HFF-Myc (cell line): ENCODE measurements around the gene CMTM6.

ENCODE experiments used
- DNase-seq: peaks from one replicate; pipeline ENCODE4 v3.0.0-alpha.2; 2011; ENCODE audit warnings: low read depth; ENCODE audit errors: extremely low read depth
- H3K4me3 ChIP-seq: replicated peaks from 2 replicates; pipeline ENCODE4 v1.5.1; 2011; ENCODE audit warnings: low read depth, mild to moderate bottlenecking, control low read depth, low read length
- TF ChIP-seq, protein P1 (sequence below): IDR thresholded peaks from 2 replicates; pipeline ENCODE4 v1.5.1; 2012; ENCODE audit warnings: mild to moderate bottlenecking, low read depth, low read length, control low read depth; ENCODE audit errors: missing control alignments

CMTM6 gene

DNA sequence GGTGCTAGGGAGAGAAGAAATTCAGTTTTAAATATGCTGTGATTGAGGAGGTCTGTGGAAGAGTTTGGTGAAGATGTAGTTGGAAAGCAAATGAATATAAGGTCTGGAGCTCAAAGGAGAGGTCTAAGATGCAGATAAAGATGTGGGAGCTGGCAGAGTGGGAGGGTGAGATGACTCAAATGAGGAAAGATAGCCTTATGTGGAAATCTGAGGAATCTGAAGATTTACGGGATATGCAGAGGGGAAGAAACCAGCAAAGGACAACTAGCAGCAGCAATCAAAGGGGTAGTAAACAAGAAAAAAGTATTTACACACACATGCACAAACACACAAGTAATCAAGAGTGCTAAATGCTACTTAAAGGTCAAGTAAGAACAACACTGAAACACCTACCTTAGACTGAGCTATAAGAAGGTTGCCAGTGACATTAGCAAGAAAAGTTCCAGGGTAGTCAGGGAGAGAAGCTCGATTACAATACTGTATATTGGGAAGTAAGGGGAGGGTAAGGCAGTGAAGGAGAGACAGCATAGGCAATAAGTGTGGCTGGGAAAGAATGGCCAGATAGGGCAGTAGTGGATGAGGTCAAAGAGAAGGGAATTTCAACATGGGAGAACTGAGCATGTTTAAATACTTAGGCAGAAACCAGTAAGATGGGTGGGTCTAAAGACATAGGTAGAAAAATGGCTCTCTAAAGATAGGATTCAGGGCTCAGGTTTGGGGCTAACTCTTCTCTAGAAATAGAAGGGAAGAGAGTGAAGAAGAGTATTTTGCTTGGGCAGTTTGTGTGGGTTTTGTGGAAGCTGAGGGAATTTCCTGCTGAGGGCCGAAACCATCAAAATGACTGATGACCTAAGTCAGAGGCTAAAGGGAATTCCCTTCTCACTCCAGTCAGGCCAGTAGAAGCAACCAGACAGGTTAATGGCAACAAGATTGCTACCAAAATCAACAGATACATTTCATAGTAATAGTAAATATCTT is 8.9 kb downstream of the CMTM6 start:
- no peak overlapping the region for H3K4me3 ChIP-seq
- DNase-seq, result no peak
- TF ChIP-seq, protein P1, sequence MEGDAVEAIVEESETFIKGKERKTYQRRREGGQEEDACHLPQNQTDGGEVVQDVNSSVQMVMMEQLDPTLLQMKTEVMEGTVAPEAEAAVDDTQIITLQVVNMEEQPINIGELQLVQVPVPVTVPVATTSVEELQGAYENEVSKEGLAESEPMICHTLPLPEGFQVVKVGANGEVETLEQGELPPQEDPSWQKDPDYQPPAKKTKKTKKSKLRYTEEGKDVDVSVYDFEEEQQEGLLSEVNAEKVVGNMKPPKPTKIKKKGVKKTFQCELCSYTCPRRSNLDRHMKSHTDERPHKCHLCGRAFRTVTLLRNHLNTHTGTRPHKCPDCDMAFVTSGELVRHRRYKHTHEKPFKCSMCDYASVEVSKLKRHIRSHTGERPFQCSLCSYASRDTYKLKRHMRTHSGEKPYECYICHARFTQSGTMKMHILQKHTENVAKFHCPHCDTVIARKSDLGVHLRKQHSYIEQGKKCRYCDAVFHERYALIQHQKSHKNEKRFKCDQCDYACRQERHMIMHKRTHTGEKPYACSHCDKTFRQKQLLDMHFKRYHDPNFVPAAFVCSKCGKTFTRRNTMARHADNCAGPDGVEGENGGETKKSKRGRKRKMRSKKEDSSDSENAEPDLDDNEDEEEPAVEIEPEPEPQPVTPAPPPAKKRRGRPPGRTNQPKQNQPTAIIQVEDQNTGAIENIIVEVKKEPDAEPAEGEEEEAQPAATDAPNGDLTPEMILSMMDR, result no peak

GRCh38 chr3:32492684-32493436 is 9.8 kb downstream of the CMTM6 start:
- no peak overlapping the region for H3K4me3 ChIP-seq
- DNase-seq, result no peak
- TF ChIP-seq, protein P1, result no peak

DNA sequence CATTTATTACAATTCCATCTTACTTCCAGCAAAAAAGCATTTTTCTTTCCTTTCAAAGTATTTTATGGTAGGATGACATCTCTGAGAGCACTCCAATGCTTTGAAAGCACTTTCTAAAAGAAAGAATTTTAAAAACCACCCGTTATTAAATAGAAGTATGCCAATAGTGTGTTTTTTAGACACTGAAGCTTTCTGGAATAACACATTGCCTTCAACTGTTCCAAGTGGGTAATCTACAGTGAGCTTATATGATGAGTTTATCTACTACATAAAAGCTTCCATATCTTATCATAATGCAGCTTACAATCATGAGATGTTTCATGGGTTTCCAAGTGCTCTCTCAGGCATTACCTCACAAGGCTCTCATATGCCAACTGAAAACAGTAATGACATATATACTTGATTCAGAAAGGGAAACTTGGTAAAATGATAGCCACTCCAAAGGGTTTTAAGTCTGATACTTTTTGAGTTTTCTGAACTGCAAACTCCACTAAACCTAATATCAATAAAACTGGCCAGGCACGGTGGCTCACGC is 14.1 kb downstream of the CMTM6 start:
- DNase-seq, result no peak
- H3K4me3 ChIP-seq, result no peak overlapping the region
- TF ChIP-seq, protein P1, result no peak

DNA sequence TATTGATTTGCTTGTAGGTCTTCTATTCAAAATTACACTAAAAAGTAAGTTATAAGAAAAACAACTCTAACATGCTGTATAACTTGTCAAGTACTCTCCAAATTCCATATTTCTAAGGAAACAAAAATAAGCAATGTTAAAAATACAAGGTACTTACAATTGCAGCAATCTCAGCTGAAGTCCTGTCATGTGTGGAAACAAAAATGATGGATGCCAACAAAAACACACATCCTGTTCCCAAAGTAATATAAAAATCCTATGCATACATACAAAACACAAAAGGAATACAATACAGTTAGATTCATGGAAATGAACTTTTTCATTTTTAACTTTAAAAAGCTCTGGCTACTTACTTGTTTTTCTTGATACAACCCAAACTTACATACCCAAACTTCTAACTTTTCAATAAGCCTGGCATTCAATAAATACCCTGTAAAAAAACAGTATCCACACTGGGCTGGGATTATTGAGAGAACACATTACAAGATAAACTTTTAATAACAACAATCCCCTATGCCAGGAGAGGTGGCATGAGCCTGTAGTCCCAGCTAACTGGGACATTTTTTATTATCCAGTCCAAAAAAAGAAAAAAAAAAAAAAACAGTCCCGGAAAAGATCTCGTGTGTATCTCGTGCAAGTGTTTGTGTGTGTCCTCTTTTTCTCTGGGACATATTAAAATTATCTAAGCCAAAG is 14.7 kb downstream of the CMTM6 start:
- no peak overlapping the region for H3K4me3 ChIP-seq
- TF ChIP-seq, protein P1, result no peak
- no peak for DNase-seq

DNA sequence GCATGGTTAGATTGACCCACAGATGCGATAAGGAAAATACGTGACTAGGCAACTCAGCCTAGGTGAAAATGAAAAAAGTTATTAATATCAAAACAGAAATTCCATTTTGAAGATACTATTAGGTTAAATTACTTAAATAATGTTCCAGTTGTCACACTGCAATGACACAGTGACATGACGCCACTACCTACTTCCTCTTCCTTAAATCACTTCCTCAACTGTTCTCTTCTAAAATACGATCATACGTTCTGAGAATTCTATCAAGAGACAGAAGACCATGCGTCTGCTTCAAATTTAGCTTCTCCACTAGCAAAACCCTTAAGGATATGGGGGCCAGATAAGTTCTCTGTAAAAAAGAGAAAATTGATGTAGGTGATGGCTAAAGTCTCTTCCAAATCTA is 18.2 kb downstream of the CMTM6 start:
- H3K4me3 ChIP-seq, result no peak overlapping the region
- TF ChIP-seq, protein P1, result no peak
- DNase-seq, result no peak

DNA sequence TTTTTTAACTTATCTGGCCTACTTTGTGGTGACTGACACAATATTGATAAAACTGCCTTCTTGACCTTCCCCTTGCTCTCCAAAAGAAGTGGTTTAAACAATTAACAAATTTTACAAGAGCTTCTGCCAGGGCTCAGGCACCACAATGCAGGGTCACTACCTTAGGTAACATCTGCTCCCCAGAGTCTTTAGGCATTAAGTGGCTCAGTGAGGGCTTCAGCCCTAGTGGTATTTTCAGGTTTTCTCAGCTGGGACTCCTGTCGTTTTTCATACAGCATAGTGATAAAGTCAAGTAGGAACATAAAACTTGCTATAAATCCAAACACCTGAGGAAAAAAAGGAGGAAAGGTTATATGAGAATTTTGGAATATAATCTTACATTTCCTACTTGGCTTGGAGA is 18.9 kb downstream of the CMTM6 start:
- TF ChIP-seq, protein P1, result no peak
- no peak overlapping the region for H3K4me3 ChIP-seq
- no peak for DNase-seq
